Chondrocyte (in vitro differentiated cells): Measurements from ENCODE around the gene PFKP. TPM values are rescaled to one million over a fixed set of nuclear protein-coding genes. Genes with fewer than 3 reads are reported as not detected.
A peak's percentile ranks its signal among the peaks of the same experiment; 100 is the strongest.

Experiments used
- DNase-seq: peaks from one replicate; pipeline ENCODE4 v3.0.0; 2021; ENCODE audit warnings: mixed read lengths, low spot score
- H3K27ac Mint-ChIP-seq: one replicate; pipeline ENCODE4 v1.8.0; 2021; ENCODE audit warnings: mild to moderate bottlenecking, moderate library complexity, mixed read lengths; ENCODE audit not compliant: unreplicated experiment
- H3K27me3 Mint-ChIP-seq: 2 replicates; pipeline ENCODE4 v1.8.0; 2021; ENCODE audit warnings: low read depth, mixed read lengths
- H3K36me3 Mint-ChIP-seq: 2 replicates; pipeline ENCODE4 v1.8.0; 2021; ENCODE audit warnings: low read depth, mixed read lengths
- H3K4me1 Mint-ChIP-seq: 2 replicates; pipeline ENCODE4 v1.8.0; 2021; ENCODE audit warnings: low read depth, mild to moderate bottlenecking, mixed read lengths
- H3K4me3 Mint-ChIP-seq: one replicate; pipeline ENCODE4 v1.8.0; 2021; ENCODE audit warnings: mild to moderate bottlenecking, moderate library complexity, mixed read lengths; ENCODE audit not compliant: unreplicated experiment
- H3K9me3 Mint-ChIP-seq: 2 replicates; pipeline ENCODE4 v1.8.0; 2021; ENCODE audit warnings: low read depth, mixed read lengths
- CTCF ChIP-seq: fragments of 200-600 bp; sonication (generic); IDR thresholded peaks from 2 replicates; pipeline ENCODE4 v1.5.0; 2021; ENCODE audit warnings: antibody characterized with exemption, mild to moderate bottlenecking, moderate library complexity
- total RNA-seq: library from RNA; stranded (reverse); gene quantifications from 3 replicates; pipeline ENCODE4 v1.2.1, GENCODE V29; 2021

Gene PFKP
- total RNA-seq, 1 donor from 2014 or later = 182 TPM

GRCh38 chr10:3151889-3152565, 84.7 kb downstream of the PFKP start:
- Mint-ChIP-seq H3K4me1 (no peaks in the 10 kb centered on the region), H3K27me3 (no peaks in the 10 kb centered on the region), H3K27ac (no peak overlapping the region), H3K9me3 (no peaks in the 10 kb centered on the region), H3K36me3 (peaks cover 53% of the 10 kb centered on the region), H3K4me3 (no peak overlapping the region)
- DNase-seq = no peak
- TF ChIP-seq CTCF = no peak

- Mint-ChIP-seq H3K4me3 (no peak overlapping the region), H3K27ac (no peak overlapping the region), H3K27me3 (no peaks in the 10 kb centered on the region), H3K36me3 (peaks cover 54% of the 10 kb centered on the region), H3K4me1 (no peaks in the 10 kb centered on the region), H3K9me3 (no peaks in the 10 kb centered on the region)
- DNase-seq = no peak
- no peak for TF ChIP-seq CTCF
Measured at GRCh38 chr10:3152566-3152935, 85.2 kb downstream of the PFKP start.

GRCh38 chr10:3154666-3155065, 87.3 kb downstream of the PFKP start:
- H3K27ac Mint-ChIP-seq = no peak overlapping the region
- DNase-seq = no peak
- no peak overlapping the region for H3K4me3 Mint-ChIP-seq
- no peak for TF ChIP-seq CTCF
- no peaks in the 10 kb centered on the region for H3K9me3 Mint-ChIP-seq
- H3K27me3 Mint-ChIP-seq = no peaks in the 10 kb centered on the region
- peaks cover 64% of the 10 kb centered on the region for H3K36me3 Mint-ChIP-seq
- no peaks in the 10 kb centered on the region for H3K4me1 Mint-ChIP-seq

GRCh38 chr10:3159152-3159551, 91.8 kb downstream of the PFKP start:
- no peak for TF ChIP-seq CTCF
- H3K4me3 Mint-ChIP-seq = no peak overlapping the region
- no peak overlapping the region for H3K27ac Mint-ChIP-seq
- no peak for DNase-seq
- no peaks in the 10 kb centered on the region for H3K9me3 Mint-ChIP-seq
- H3K27me3 Mint-ChIP-seq = no peaks in the 10 kb centered on the region
- no peaks in the 10 kb centered on the region for H3K4me1 Mint-ChIP-seq
- H3K36me3 Mint-ChIP-seq = peaks cover 53% of the 10 kb centered on the region

GRCh38 chr10:3162533-3162932, 95.2 kb downstream of the PFKP start:
- no peak overlapping the region for H3K4me3 Mint-ChIP-seq
- no peaks in the 10 kb centered on the region for H3K27me3 Mint-ChIP-seq
- H3K36me3 Mint-ChIP-seq = peaks cover 58% of the 10 kb centered on the region
- no peak overlapping the region for H3K27ac Mint-ChIP-seq
- DNase-seq = no peak
- no peaks in the 10 kb centered on the region for H3K9me3 Mint-ChIP-seq
- H3K4me1 Mint-ChIP-seq = no peaks in the 10 kb centered on the region
- TF ChIP-seq CTCF = peak; percentile 36
